Measurements from ENCODE around the gene PRDM11. TPM values are rescaled to one million over a fixed set of nuclear protein-coding genes. Genes with fewer than 3 reads are reported as not detected.

PRDM11 gene
- total RNA-seq, 3 donors from 2014 or later = 6.0 to 8.5 (median 6.8) TPM

- H3K9me3 Mint-ChIP-seq = no peaks in the 10 kb centered on the region
- ATAC-seq = no peak
- no peak for DNase-seq
- no peaks in the 10 kb centered on the region for H3K4me1 Mint-ChIP-seq (ENCODE audit: low read depth)
- peaks cover 9% of the 10 kb centered on the region for H3K36me3 Mint-ChIP-seq (ENCODE audit: insufficient read depth)
- no peak overlapping the region for H3K4me3 Mint-ChIP-seq
- H3K27me3 Mint-ChIP-seq (ENCODE audit: low read depth) = no peaks in the 10 kb centered on the region
Measured at GRCh38 chr11:45210846-45211245, 64.4 kb downstream of the PRDM11 start.

DNA sequence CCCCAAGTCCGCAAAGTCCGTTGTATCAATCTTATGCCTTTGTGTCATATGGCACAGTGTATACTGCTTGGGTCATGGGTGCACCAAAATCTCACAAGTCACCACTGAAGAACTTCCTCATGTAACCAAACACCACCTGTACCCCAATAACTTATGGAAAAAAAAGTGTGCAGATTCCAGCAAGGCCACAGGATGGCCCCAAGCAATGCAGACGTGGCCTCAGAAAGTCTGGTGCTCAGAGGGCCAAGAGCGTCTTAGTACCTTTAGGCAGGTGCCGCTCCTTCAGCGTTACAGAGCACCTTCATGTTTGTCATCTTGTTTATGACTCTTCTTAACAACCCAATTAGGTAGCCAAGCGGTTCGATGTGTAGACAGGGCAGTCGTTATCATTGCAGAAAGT is 65.3 kb downstream of the PRDM11 start:
- no peak for DNase-seq
- Mint-ChIP-seq H3K36me3 (ENCODE audit: insufficient read depth) (peaks cover 9% of the 10 kb centered on the region), H3K4me1 (ENCODE audit: low read depth) (no peaks in the 10 kb centered on the region)

GRCh38 chr11:45212566-45213315 is 66.3 kb downstream of the PRDM11 start:
- Mint-ChIP-seq H3K27me3 (ENCODE audit: low read depth) (no peaks in the 10 kb centered on the region), H3K9me3 (no peaks in the 10 kb centered on the region), H3K4me3 (no peak overlapping the region), H3K4me1 (ENCODE audit: low read depth) (no peaks in the 10 kb centered on the region), H3K36me3 (ENCODE audit: insufficient read depth) (peaks cover 9% of the 10 kb centered on the region)
- no peak for ATAC-seq
- DNase-seq = no peak

More for the DNA sequence above, 65.3 kb downstream of the PRDM11 start:
- no peaks in the 10 kb centered on the region for H3K9me3 Mint-ChIP-seq
- no peak overlapping the region for H3K4me3 Mint-ChIP-seq
- no peaks in the 10 kb centered on the region for H3K27me3 Mint-ChIP-seq (ENCODE audit: low read depth)
- ATAC-seq = no peak

DNA sequence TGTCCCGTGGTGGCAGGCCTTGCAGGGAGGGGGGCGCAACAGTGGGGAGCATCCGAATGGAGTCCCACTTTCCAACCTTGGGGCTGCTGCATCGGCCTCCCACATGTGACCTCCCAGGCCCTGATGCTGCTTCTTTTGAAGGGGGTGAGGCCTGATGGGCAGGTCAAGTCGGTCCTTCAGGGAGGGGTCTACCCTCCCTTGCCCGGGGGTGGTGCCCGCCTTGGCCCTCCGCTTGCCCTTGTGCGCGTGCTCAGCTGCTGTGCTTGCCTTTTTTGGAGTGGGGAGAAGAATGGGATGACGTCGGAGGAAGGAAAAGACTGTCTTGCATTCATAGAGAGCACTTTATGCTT is 66.9 kb downstream of the PRDM11 start:
- no peaks in the 10 kb centered on the region for H3K4me1 Mint-ChIP-seq (ENCODE audit: low read depth)
- H3K9me3 Mint-ChIP-seq = no peaks in the 10 kb centered on the region
- H3K27me3 Mint-ChIP-seq (ENCODE audit: low read depth) = no peaks in the 10 kb centered on the region
- no peak overlapping the region for H3K4me3 Mint-ChIP-seq
- ATAC-seq = no peak
- no peak for DNase-seq
- peaks cover 9% of the 10 kb centered on the region for H3K36me3 Mint-ChIP-seq (ENCODE audit: insufficient read depth)

GRCh38 chr11:45213717-45214116 is 67.3 kb downstream of the PRDM11 start:
- H3K36me3 Mint-ChIP-seq (ENCODE audit: insufficient read depth) = peaks cover 9% of the 10 kb centered on the region
- no peak overlapping the region for H3K4me3 Mint-ChIP-seq
- no peaks in the 10 kb centered on the region for H3K27me3 Mint-ChIP-seq (ENCODE audit: low read depth)
- no peaks in the 10 kb centered on the region for H3K4me1 Mint-ChIP-seq (ENCODE audit: low read depth)
- no peaks in the 10 kb centered on the region for H3K9me3 Mint-ChIP-seq
- DNase-seq (no peak), ATAC-seq (no peak)

DNA sequence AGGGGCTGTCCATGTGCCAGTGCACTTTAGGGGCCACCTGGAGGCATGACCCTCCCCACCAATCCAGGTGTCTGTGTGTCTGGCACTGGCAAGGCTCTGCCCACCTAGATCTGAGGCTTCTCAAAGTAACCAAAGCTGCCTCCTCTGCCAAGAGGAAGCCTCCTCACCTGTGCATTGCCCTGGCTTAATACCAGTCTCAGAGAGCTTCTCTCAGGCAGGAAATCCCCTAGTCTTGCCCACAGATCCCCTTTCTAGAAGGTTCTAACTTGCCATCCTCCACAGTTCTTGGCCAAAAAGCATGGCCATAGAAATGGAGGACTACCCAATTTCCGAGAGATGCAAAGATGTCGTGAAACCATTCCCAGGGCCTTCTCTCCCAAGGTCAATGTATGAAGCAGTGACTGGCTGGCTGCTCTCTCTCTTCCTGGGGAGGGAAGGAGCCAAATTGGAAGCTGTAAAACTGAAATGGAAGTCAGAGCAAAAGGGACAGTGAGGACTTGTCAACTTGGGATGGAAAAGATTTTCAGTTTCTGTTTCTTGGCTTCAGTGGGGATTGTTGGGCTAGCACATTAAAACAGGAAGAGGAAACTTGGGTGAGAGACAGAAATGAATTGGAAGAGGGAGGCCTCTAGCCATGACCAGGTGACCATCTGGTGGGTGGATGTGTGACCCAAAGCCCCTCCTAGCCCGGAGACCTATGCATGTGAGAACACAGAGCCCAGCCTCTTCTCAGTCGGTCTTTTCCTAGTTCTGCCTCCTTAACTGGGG is 68.8 kb downstream of the PRDM11 start:
- no peaks in the 10 kb centered on the region for H3K4me1 Mint-ChIP-seq (ENCODE audit: low read depth)
- ATAC-seq (no peak), DNase-seq (no peak)
- H3K27me3 Mint-ChIP-seq (ENCODE audit: low read depth) = no peaks in the 10 kb centered on the region
- H3K4me3 Mint-ChIP-seq = no peak overlapping the region
- H3K36me3 Mint-ChIP-seq (ENCODE audit: insufficient read depth) = peaks cover 7% of the 10 kb centered on the region
- H3K9me3 Mint-ChIP-seq = no peaks in the 10 kb centered on the region

DNA sequence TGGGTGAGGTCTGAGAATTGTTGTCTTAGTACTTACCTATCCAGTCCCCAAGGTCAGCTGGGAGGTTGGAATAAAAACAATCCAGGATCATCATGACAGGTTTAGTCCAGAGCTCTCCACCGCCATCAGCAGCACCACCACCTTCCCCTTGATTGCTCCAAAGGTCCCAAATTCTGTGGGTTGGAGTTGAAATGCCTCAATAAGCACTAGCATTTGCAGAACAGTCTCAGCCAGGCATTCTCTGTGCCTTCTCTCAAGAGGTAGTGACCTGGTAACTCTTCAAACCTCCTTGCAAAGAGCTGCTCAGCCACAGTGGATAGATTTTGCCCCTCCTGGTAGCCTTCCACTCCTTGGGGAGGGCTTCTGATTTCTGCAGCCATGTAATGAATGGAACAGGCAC is 69.6 kb downstream of the PRDM11 start:
- ATAC-seq (no peak), DNase-seq (no peak)
- Mint-ChIP-seq H3K4me3 (no peak overlapping the region), H3K4me1 (ENCODE audit: low read depth) (no peaks in the 10 kb centered on the region), H3K9me3 (no peaks in the 10 kb centered on the region), H3K36me3 (ENCODE audit: insufficient read depth) (peaks cover 9% of the 10 kb centered on the region), H3K27me3 (ENCODE audit: low read depth) (no peaks in the 10 kb centered on the region)

GRCh38 chr11:45216901-45217300 is 70.5 kb downstream of the PRDM11 start:
- Mint-ChIP-seq H3K9me3 (no peaks in the 10 kb centered on the region), H3K36me3 (ENCODE audit: insufficient read depth) (peaks cover 5% of the 10 kb centered on the region), H3K4me1 (ENCODE audit: low read depth) (no peaks in the 10 kb centered on the region), H3K27me3 (ENCODE audit: low read depth) (no peaks in the 10 kb centered on the region), H3K4me3 (no peak overlapping the region)
- no peak for ATAC-seq
- no peak for DNase-seq

DNA sequence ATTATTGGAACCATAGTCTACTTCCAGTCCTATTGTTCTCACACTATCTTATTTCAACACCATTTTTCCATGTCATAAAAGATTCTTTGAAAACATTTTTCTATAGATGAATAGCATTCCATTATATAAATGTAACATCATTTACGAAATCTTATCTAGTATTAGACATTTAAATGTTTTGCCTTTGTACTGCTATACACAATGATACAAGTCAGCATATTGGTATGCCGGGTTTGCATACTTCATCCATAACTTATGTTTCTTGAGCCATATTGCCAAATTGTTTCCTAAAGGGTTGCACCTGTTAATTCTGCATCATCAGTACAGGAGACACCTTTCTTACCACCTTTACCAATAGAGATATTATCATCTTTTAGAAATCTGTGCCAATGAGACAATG is 71.6 kb downstream of the PRDM11 start:
- Mint-ChIP-seq H3K4me3 (no peak overlapping the region), H3K4me1 (ENCODE audit: low read depth) (no peaks in the 10 kb centered on the region), H3K9me3 (no peaks in the 10 kb centered on the region), H3K27me3 (ENCODE audit: low read depth) (no peaks in the 10 kb centered on the region), H3K36me3 (ENCODE audit: insufficient read depth) (peaks cover 2% of the 10 kb centered on the region)
- ATAC-seq = no peak
- no peak for DNase-seq

GRCh38 chr11:45218705-45219104 is 72.3 kb downstream of the PRDM11 start:
- no peak for ATAC-seq
- peaks cover 2% of the 10 kb centered on the region for H3K36me3 Mint-ChIP-seq (ENCODE audit: insufficient read depth)
- H3K4me3 Mint-ChIP-seq = no peak overlapping the region
- no peaks in the 10 kb centered on the region for H3K9me3 Mint-ChIP-seq
- H3K27me3 Mint-ChIP-seq (ENCODE audit: low read depth) = no peaks in the 10 kb centered on the region
- no peak for DNase-seq
- H3K4me1 Mint-ChIP-seq (ENCODE audit: low read depth) = no peaks in the 10 kb centered on the region

DNA sequence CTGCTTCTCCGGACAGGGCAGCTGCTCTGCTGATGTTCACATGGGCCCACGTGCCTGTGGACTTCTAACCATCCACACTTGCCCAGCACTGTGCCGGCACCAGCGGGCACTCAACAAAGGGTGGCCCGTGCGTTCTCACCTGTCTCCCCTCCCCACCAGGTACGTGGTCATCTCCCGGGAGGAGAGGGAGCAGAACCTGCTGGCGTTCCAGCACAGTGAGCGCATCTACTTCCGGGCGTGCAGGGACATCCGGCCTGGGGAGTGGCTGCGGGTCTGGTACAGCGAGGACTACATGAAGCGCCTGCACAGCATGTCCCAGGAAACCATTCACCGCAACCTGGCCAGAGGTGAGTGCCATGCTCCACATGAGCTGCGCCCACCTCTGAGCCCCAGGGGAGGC is 73.0 kb downstream of the PRDM11 start:
- Mint-ChIP-seq H3K4me3 (no peak overlapping the region), H3K36me3 (ENCODE audit: insufficient read depth) (peaks cover 7% of the 10 kb centered on the region), H3K9me3 (no peaks in the 10 kb centered on the region), H3K4me1 (ENCODE audit: low read depth) (no peaks in the 10 kb centered on the region), H3K27me3 (ENCODE audit: low read depth) (no peaks in the 10 kb centered on the region)
- DNase-seq (no peak), ATAC-seq (no peak)

GRCh38 chr11:45223496-45223895 is 77.1 kb downstream of the PRDM11 start:
- H3K27me3 Mint-ChIP-seq (ENCODE audit: low read depth) = no peaks in the 10 kb centered on the region
- DNase-seq (no peak), ATAC-seq (no peak)
- no peak overlapping the region for H3K4me3 Mint-ChIP-seq
- H3K4me1 Mint-ChIP-seq (ENCODE audit: low read depth) = no peaks in the 10 kb centered on the region
- peaks cover 29% of the 10 kb centered on the region for H3K36me3 Mint-ChIP-seq (ENCODE audit: insufficient read depth)
- H3K9me3 Mint-ChIP-seq = no peaks in the 10 kb centered on the region

GRCh38 chr11:45224766-45225165 is 78.3 kb downstream of the PRDM11 start:
- Mint-ChIP-seq H3K27me3 (ENCODE audit: low read depth) (no peaks in the 10 kb centered on the region), H3K4me3 (no peak overlapping the region), H3K4me1 (ENCODE audit: low read depth) (no peaks in the 10 kb centered on the region), H3K9me3 (no peaks in the 10 kb centered on the region), H3K36me3 (ENCODE audit: insufficient read depth) (peaks cover 32% of the 10 kb centered on the region)
- DNase-seq = no peak
- no peak for ATAC-seq

GRCh38 chr11:45225277-45225676 is 78.8 kb downstream of the PRDM11 start:
- Mint-ChIP-seq H3K9me3 (no peaks in the 10 kb centered on the region), H3K36me3 (ENCODE audit: insufficient read depth) (peaks cover 32% of the 10 kb centered on the region), H3K4me1 (ENCODE audit: low read depth) (no peaks in the 10 kb centered on the region), H3K27me3 (ENCODE audit: low read depth) (no peaks in the 10 kb centered on the region), H3K4me3 (no peak overlapping the region)
- no peak for DNase-seq
- no peak for ATAC-seq

Measured in activated T-cell treated with anti-CD3 and anti-CD28 coated beads, Interleukin-2, amount 50 U/mL, for 4 hours (primary cell).